Panc1 (cell line): Measurements from ENCODE around the gene METTL9. TPM values are rescaled to one million over a fixed set of nuclear protein-coding genes. Genes with fewer than 3 reads are reported as not detected.

Source experiments
- ATAC-seq: fragments of 200-7000 bp; cut with Tn5 transposase; 2 replicates; pipeline ENCODE4 v1.9.1; 2020; ENCODE audit warnings: mild to moderate bottlenecking, moderate library complexity
- BruUV-seq: library from RNA; stranded (reverse); fragments of 400-500 nt; replicated peaks from 2 replicates; lab custom pipeline; 2021; lab: Mats Ljungman, UMichigan
- CTCF ChIA-PET: fragments of 300-600 bp; sonication (Branson Sonifier 250); formaldehyde crosslinking; loops from one replicate; lab custom pipeline; 2022; ENCODE audit warnings: antibody characterized with exemption; lab: Charles Lee
- POLR2A ChIA-PET: fragments of 300-600 bp; sonication (Branson Sonifier 250); formaldehyde crosslinking; loops from one replicate; lab custom pipeline; 2022; ENCODE audit warnings: antibody characterized with exemption; lab: Charles Lee
- DNase-seq: peaks from one replicate; pipeline ENCODE4 v3.0.0-alpha.2; 2010; ENCODE audit warnings: low read depth, low spot score
- H3K27ac ChIP-seq: 2 replicates; pipeline ENCODE4 v1.5.1; 2011; ENCODE audit warnings: mild to moderate bottlenecking, low read length, inconsistent platforms
- H3K27me3 ChIP-seq: fragments of 200-500 bp; sonication (Bioruptor generic); 2 replicates; pipeline ENCODE4 v1.6.0; 2014; ENCODE audit warnings: low read length, inconsistent platforms; ENCODE audit not compliant: control insufficient read depth, insufficient read depth
- H3K36me3 ChIP-seq: fragments of 200-500 bp; sonication (Bioruptor generic); 2 replicates; pipeline ENCODE4 v1.5.1; 2014; ENCODE audit warnings: inconsistent platforms, mild to moderate bottlenecking, low read length, moderate library complexity; ENCODE audit not compliant: control insufficient read depth, insufficient read depth
- H3K4me1 ChIP-seq: 2 replicates; pipeline ENCODE4 v1.5.1; 2011; ENCODE audit warnings: inconsistent platforms, mild to moderate bottlenecking, low read length, moderate library complexity; ENCODE audit not compliant: control insufficient read depth, insufficient read depth
- H3K4me3 ChIP-seq, 2 experiments: 2 replicates each; pipeline ENCODE4 v1.5.1; 2011 to 2012; ENCODE audit warnings: low read depth in 2 of 2, low read length in 2 of 2, mild to moderate bottlenecking in 2 of 2, inconsistent platforms in 1 of 2, moderate library complexity in 1 of 2
- H3K9me3 ChIP-seq: fragments of 200-500 bp; sonication (Bioruptor generic); 2 replicates; pipeline ENCODE4 v1.5.1; 2014; ENCODE audit warnings: low read depth, mild to moderate bottlenecking, inconsistent platforms, low read length, moderate library complexity; ENCODE audit not compliant: control insufficient read depth, insufficient read depth
- CTCF ChIP-seq: fragments of 450-650 bp; IDR thresholded peaks from 2 replicates; pipeline ENCODE4 v1.5.1; 2017; ENCODE audit warnings: mild to moderate bottlenecking
- POLR2AphosphoS5 ChIP-seq: IDR thresholded peaks from 2 replicates; pipeline ENCODE4 v1.6.1; 2012; ENCODE audit warnings: mild to moderate bottlenecking, low read depth, low read length, moderate library complexity
- REST ChIP-seq, 2 experiments: IDR thresholded peaks; 2 replicates each; pipeline ENCODE4 v1.6.1; 2011 to 2012; ENCODE audit warnings: low read depth in 2 of 2, control low read depth in 1 of 2, low read length in 1 of 2, mild to moderate bottlenecking in 1 of 2, moderate library complexity in 1 of 2; ENCODE audit not compliant: insufficient read depth in 1 of 2
- SIN3A ChIP-seq: IDR thresholded peaks from 2 replicates; pipeline ENCODE4 v1.6.1; 2012; ENCODE audit warnings: low read depth, mild to moderate bottlenecking, low read length, moderate library complexity, borderline replicate concordance; ENCODE audit not compliant: insufficient read depth
- TCF7L2 ChIP-seq: IDR thresholded peaks from 2 replicates; pipeline ENCODE4 v1.6.1; 2011; ENCODE audit warnings: mild to moderate bottlenecking, low read depth, low read length, inconsistent platforms
- in situ Hi-C: cut with HindIII; loops from 2 replicates; pipeline ENCODE4 v1.10.0; 2016; ENCODE audit warnings: low sequenced_read_pairs, low pct_unique_long_range_greater_than_20kb
- intact Hi-C: fragments of 100-400 bp; cut with micrococcal nuclease; formaldehyde crosslinking; loops from one replicate; pipeline ENCODE4 v1.10.0; 2022; ENCODE audit not compliant: unreplicated experiment
- total RNA-seq: library from RNA; stranded (reverse); gene quantifications from one replicate; pipeline ENCODE4 v1.2.1, GENCODE V29; 2021; ENCODE audit not compliant: unreplicated experiment

METTL9 gene
- total RNA-seq, 1 experiment from 2014 or later: 86.1 TPM

- in situ Hi-C loops: no loop called here
- ATAC-seq (no peak), DNase-seq (no peak)
- no TSS peak for BruUV-seq
- intact Hi-C loops: no loop called here
- H3K27ac ChIP-seq: no peak overlapping the region
- no peaks in the 10 kb centered on the region for H3K4me1 ChIP-seq
- H3K36me3 ChIP-seq: no peaks in the 10 kb centered on the region
- no peak for TF ChIP-seq SIN3A
- no peak for TF ChIP-seq CTCF
- no peak for TF ChIP-seq TCF7L2
- no peak for TF ChIP-seq POLR2AphosphoS5
- no peak for TF ChIP-seq REST (IDR thresholded peaks at IDR 0.05; ENCODE audit: insufficient read depth in 1 of 2, low read depth in 2 of 2, low read length in 1 of 2)
- no peaks in the 10 kb centered on the region for H3K9me3 ChIP-seq
- CTCF ChIA-PET: no interaction called here
- H3K4me3 ChIP-seq: no peak overlapping the region
- POLR2A ChIA-PET: interaction anchor here (0.6 kb wide), 1 partner anchor 17 kb away, joined by 6 read pairs; no protein-coding TSS in a partner anchor
- no peaks in the 10 kb centered on the region for H3K27me3 ChIP-seq
Observed at GRCh38 chr16:21666772-21667171, 67.4 kb downstream of the METTL9 start.

- DNase-seq (no peak), ATAC-seq (no peak)
- POLR2A ChIA-PET: interaction anchor here (0.6 kb wide), 1 partner anchor 18 kb away, joined by 6 read pairs; no protein-coding TSS in a partner anchor
- H3K4me3 ChIP-seq: no peak overlapping the region
- no TSS peak for BruUV-seq
- in situ Hi-C loops: no loop called here
- TF ChIP-seq SIN3A: no peak
- no peak for TF ChIP-seq CTCF
- no peak for TF ChIP-seq TCF7L2
- TF ChIP-seq POLR2AphosphoS5: no peak
- TF ChIP-seq REST (IDR thresholded peaks at IDR 0.05; ENCODE audit: insufficient read depth in 1 of 2, low read depth in 2 of 2, low read length in 1 of 2): no peak
- no peaks in the 10 kb centered on the region for H3K27me3 ChIP-seq
- no peaks in the 10 kb centered on the region for H3K4me1 ChIP-seq
- H3K9me3 ChIP-seq: no peaks in the 10 kb centered on the region
- no peaks in the 10 kb centered on the region for H3K36me3 ChIP-seq
- intact Hi-C loops: no loop called here
- CTCF ChIA-PET: interaction anchor here (1.0 kb wide), 1 partner anchor 10 kb away, joined by 6 read pairs; no protein-coding TSS in a partner anchor
- H3K27ac ChIP-seq: no peak overlapping the region
Observed at GRCh38 chr16:21667575-21667974, 68.2 kb downstream of the METTL9 start.
